Measurements from ENCODE around the gene DAND5. TPM values are rescaled to one million over a fixed set of nuclear protein-coding genes. Genes with fewer than 3 reads are reported as not detected.

Gene DAND5
- total and polyA plus RNA-seq, 2 of the 13 experiments (the other 11 are each of a cell fraction or from before 2014, with no cell fraction given): 0.04 TPM; not detected in 1

DNA sequence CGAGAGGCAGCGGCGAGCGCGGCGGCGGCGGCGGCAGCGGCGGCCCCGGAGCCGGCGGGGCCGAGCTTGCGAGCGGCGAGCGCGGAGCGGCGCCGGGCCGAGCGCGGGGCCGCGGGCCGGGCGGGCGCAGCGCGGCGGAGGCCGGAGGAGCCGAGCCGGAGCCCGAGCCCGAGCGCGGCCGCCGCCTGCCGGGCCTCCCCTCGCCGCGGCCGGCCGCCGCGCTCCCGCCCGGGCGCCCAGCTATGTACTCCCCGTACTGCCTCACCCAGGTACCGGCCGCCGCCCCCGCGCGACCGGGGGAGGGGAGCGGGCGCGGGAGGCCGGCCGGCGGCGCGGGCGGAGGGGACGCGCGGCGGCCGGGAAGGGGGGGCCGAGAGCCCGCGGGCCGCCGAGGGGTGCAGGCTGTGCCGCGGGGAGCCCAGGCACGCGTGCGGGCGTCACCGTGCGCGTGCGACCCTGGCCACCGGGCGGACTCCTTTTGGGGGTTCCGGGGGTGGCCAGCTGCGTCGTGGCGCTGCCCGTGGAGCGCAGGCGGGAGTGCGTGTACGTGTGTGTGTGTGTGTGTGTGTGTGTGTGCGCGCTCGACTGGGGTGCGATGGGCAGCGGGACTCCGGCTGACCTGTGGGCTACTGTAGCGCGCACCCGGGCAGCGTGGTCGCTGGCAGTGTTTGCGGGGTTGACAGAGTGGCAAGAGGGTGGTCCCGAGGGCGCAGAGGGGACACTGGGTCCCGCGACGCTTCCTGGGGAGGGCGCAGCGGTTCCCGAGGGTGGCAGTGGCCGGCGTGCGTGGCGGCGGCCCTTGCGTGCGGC is 26.4 kb downstream of the DAND5 start (continued):
- TF ChIP-seq TRAFD1 (CRISPR knock-in tag; IDR thresholded peaks at IDR 0.05; ENCODE audit: borderline replicate concordance) (no peak), ZNF687 (CRISPR knock-in tag; IDR thresholded peaks at IDR 0.05) (0 out of 2 replicates have a peak, but pooled peaks have one; percentile 34), ATF1 (CRISPR knock-in tag; IDR thresholded peaks at IDR 0.05) (no peak), CTCF (CRISPR knock-in tag; IDR thresholded peaks at IDR 0.05) (peak; percentile 22; the same call in 1 of the 2 replicates), DZIP1 (CRISPR knock-in tag; IDR thresholded peaks at IDR 0.05) (peak; percentile 25; the same call in 1 of the 2 replicates), ZFX (CRISPR knock-in tag; IDR thresholded peaks at IDR 0.05; ENCODE audit: low read depth) (peak; percentile 59; the same call in 1 of the 2 replicates), CENPX (CRISPR knock-in tag; IDR thresholded peaks at IDR 0.05) (no peak), TEAD3 (CRISPR knock-in tag; optimal IDR thresholded peaks at IDR 0.05; ENCODE audit: borderline replicate concordance) (no peak), BORCS8-MEF2B (CRISPR knock-in tag; IDR thresholded peaks at IDR 0.05) (no peak), ZNF83 (CRISPR knock-in tag; IDR thresholded peaks at IDR 0.05; ENCODE audit: borderline replicate concordance) (no peak), AGO2 (optimal IDR thresholded peaks at IDR 0.05; ENCODE audit: low read depth, low read length) (peak; percentile 67), MXD4 (CRISPR knock-in tag; IDR thresholded peaks at IDR 0.05) (0 out of 2 replicates have a peak, but pooled peaks have one; percentile 10)
- TF ChIP-seq, protein P1, sequence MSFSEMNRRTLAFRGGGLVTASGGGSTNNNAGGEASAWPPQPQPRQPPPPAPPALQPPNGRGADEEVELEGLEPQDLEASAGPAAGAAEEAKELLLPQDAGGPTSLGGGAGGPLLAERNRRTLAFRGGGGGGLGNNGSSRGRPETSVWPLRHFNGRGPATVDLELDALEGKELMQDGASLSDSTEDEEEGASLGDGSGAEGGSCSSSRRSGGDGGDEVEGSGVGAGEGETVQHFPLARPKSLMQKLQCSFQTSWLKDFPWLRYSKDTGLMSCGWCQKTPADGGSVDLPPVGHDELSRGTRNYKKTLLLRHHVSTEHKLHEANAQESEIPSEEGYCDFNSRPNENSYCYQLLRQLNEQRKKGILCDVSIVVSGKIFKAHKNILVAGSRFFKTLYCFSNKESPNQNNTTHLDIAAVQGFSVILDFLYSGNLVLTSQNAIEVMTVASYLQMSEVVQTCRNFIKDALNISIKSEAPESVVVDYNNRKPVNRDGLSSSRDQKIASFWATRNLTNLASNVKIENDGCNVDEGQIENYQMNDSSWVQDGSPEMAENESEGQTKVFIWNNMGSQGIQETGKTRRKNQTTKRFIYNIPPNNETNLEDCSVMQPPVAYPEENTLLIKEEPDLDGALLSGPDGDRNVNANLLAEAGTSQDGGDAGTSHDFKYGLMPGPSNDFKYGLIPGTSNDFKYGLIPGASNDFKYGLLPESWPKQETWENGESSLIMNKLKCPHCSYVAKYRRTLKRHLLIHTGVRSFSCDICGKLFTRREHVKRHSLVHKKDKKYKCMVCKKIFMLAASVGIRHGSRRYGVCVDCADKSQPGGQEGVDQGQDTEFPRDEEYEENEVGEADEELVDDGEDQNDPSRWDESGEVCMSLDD (CRISPR knock-in tag; IDR thresholded peaks at IDR 0.05; ENCODE audit: borderline replicate concordance): peak; percentile 50; the same call in 1 of the 2 replicates

Data from HepG2 (cell line).